Cardiac muscle cell (in vitro differentiated cells and primary cell): ENCODE results near the gene HOXA3. TPM values are rescaled to one million over a fixed set of nuclear protein-coding genes. Genes with fewer than 3 reads are reported as not detected.

Experiments
- DNase-seq, 2 donors: peaks; one replicate each; pipeline versions ENCODE4 v3.0.0 to v3.0.0-alpha.2; 2010 to 2017; ENCODE audit warnings: low read depth in 1 of 2, low spot score in 1 of 2
- H3K27ac ChIP-seq: fragments of 200-600 bp; sonication (generic); 2 replicates; pipeline ENCODE4 v1.5.1; 2016
- H3K27me3 ChIP-seq: fragments of 200-600 bp; sonication (generic); 2 replicates; pipeline ENCODE4 v1.6.0; 2016; ENCODE audit warnings: control low read depth
- H3K36me3 ChIP-seq: fragments of 200-600 bp; sonication (generic); 2 replicates; pipeline ENCODE4 v1.5.1; 2016; ENCODE audit warnings: control low read depth
- H3K4me1 ChIP-seq: fragments of 200-600 bp; sonication (generic); 2 replicates; pipeline ENCODE4 v1.8.1; 2017; ENCODE audit warnings: low read depth, mild to moderate bottlenecking, mixed run types
- H3K4me3 ChIP-seq: fragments of 200-600 bp; sonication (generic); 2 replicates; pipeline ENCODE4 v1.5.1; 2016; ENCODE audit warnings: mild to moderate bottlenecking
- H3K9me3 ChIP-seq: fragments of 200-600 bp; sonication (generic); 2 replicates; pipeline ENCODE4 v1.5.1; 2017; ENCODE audit warnings: low read depth, mild to moderate bottlenecking, control low read depth
- polyA plus RNA-seq: library from polyadenylated mRNA; unstranded; fragments of >200 nt; fragmentation: Nextera tagmentation; extraction: Ambion mirVana; gene quantifications from 2 replicates; pipeline ENCODE4 v1.2.1, GENCODE V29; 2016
- total RNA-seq: library from RNA; depleted of rRNA; stranded (reverse); fragments of >200 nt; gene quantifications from 2 replicates; pipeline ENCODE4 v1.2.3, GENCODE V29; 2016
- TF ChIP-seq, protein P1 (sequence below): IDR thresholded peaks from 2 replicates; pipeline ENCODE4 v1.5.1; 2012; ENCODE audit warnings: low read depth, mild to moderate bottlenecking, low read length

Gene HOXA3
- total and polyA plus RNA-seq, 2 experiments from 2014 or later: 1.4 to 9.4 TPM

DNA sequence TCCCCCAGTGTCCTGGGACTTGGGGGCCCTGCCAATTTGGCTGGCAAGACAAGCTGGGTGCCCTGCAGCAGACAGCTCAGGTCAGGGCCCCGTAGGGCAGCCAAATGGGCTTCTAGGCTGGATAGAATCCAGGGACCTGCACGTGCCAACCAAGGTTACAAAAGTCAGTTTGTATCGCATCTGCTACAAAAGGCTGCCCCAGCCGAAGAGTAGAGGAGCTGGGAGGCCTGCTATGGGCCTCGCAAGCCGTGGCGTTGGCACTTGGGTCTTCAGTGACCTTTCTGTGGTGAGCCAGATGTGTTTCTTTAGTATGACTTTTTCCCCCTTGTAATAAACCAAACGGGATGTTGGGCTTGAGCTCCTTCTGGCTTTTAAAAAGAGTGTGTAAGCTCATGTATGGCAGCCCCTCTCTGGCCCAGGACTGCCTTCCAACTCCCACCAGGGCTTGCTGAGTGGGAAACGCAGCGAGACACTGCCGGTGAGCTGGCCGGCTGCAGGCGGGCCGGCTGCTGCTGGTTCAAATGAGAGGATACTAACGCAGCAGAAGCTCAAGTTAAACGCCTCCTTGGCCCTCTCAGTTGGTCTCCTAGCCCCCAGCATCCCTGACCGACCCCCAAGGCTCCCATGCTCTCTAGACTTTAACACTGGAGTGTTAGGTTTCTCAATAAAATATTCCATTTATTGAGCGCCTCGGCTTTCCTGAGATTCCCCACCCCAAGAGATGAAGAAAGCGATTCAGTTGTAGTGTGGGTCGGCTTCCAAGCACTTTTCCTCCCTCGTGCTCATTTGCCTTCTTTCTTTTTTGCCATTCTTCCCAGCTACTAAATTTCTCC is 24.8 kb upstream of the HOXA3 start:
- Histone ChIP-seq H3K4me1 (no peaks in the 10 kb centered on the region), H3K36me3 (no peaks in the 10 kb centered on the region), H3K4me3 (no peak overlapping the region), H3K27me3 (peaks cover 100% of the 10 kb centered on the region), H3K9me3 (no peaks in the 10 kb centered on the region), H3K27ac (no peak overlapping the region)
- DNase-seq: no peak
- TF ChIP-seq, protein P1, sequence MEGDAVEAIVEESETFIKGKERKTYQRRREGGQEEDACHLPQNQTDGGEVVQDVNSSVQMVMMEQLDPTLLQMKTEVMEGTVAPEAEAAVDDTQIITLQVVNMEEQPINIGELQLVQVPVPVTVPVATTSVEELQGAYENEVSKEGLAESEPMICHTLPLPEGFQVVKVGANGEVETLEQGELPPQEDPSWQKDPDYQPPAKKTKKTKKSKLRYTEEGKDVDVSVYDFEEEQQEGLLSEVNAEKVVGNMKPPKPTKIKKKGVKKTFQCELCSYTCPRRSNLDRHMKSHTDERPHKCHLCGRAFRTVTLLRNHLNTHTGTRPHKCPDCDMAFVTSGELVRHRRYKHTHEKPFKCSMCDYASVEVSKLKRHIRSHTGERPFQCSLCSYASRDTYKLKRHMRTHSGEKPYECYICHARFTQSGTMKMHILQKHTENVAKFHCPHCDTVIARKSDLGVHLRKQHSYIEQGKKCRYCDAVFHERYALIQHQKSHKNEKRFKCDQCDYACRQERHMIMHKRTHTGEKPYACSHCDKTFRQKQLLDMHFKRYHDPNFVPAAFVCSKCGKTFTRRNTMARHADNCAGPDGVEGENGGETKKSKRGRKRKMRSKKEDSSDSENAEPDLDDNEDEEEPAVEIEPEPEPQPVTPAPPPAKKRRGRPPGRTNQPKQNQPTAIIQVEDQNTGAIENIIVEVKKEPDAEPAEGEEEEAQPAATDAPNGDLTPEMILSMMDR: no peak

DNA sequence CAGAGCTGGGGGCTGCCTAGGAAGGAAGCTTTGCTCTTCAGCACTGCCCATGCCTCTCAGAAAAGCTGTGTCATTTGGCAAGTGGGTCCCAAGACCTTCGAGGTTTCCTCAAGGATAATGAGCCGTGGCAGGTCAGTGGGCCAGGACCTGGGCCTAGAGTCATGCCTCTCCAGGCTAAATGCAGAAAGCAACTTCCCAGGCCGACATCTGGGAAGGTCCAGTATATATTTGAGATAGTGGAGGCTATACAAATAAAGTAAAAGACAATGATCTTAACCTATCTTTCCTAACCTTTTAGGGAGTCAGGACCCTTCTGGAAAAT is 24.1 kb upstream of the HOXA3 start:
- H3K27ac ChIP-seq: no peak overlapping the region
- H3K9me3 ChIP-seq: no peaks in the 10 kb centered on the region
- no peak for DNase-seq
- TF ChIP-seq, protein P1: no peak
- H3K27me3 ChIP-seq: peaks cover 100% of the 10 kb centered on the region
- H3K36me3 ChIP-seq: no peaks in the 10 kb centered on the region
- H3K4me3 ChIP-seq: no peak overlapping the region
- H3K4me1 ChIP-seq: no peaks in the 10 kb centered on the region

DNA sequence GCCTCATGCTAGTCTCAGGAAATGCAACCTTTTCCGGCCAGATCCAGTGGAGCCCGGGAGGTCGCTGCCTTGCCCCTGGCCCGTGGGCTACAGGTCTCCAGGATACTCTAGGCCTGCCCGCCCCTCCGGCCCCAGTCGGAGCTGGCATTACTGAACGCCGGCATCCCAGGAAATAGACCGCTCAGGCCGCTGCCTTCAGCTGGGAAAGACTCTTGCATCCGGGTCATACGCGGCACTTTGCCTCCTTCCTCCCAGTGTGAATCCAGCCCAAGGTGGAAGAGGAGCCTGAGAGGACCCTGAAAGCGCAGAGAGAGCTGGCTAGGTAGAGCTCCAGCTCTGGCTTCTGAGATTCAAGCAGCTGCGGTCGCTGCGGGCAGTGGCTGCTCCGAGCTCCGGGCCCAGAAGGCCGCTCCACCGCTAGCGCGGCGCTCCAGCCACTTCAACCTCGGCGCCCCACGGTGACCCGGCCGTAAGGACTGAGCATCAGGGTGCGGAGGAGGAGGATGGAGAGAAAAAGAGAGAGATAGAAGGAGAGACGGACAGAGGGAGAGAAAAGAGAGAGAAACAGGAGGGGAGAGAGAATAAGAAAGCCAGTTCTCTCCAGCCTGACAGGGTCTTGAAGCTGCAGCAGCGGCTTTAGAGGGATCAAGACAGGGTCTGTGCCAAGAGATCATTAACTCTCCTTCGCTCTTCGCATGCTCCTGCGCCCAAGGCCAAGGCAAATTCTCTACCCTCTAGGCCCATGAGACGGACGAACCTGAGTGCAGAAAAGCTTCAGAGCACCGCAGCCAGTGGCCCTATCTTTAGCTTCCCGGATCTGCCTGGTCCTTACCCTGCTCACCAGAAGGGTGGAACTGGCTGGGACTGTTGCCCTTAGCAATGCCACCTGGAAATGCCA is 23.5 kb upstream of the HOXA3 start:
- H3K4me1 ChIP-seq: no peaks in the 10 kb centered on the region

DNA sequence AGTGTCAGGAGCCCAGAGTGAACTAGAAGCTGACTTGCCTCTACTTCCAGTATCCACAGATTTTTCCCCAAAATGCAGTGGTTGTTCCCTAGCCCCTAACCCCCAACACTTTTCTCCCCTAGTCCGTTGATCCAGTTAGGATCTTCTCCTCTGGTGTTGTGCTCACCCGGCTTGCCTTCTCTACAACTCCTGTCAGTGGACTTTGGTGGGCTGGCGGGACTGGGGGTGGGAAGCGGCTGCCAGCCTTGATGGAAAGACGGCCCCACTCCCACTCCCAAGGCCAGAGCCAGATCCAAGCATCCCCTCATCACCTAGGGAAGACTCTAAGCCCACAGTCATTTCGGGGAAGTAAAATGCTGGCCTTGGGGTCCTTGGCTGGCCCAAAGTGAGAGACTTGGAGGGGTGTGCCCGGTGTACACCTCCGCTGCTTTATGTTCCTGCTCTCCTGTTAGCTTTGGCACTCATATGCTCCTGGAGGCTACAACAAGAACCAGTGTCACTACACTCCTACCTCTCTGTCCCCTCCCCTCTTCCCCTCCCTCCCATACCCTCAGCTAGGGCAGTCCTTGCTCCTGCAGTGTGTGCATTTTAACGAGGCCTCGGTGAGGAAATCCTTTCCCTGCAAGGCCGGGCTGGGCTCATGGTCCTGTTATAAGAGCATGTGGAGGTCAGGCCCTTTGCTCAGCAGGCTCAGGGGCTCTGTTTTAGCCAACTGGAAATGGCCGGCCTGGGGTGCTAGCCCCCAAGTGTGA is 22.7 kb upstream of the HOXA3 start:
- no peak for DNase-seq
- TF ChIP-seq, protein P1: no peak
- Histone ChIP-seq H3K9me3 (no peaks in the 10 kb centered on the region), H3K27me3 (peaks cover 100% of the 10 kb centered on the region), H3K4me3 (no peak overlapping the region), H3K27ac (no peak overlapping the region), H3K4me1 (no peaks in the 10 kb centered on the region), H3K36me3 (no peaks in the 10 kb centered on the region)

More for the DNA sequence above, 23.5 kb upstream of the HOXA3 start:
- Histone ChIP-seq H3K36me3 (no peaks in the 10 kb centered on the region), H3K27me3 (peaks cover 100% of the 10 kb centered on the region), H3K4me3 (no peak overlapping the region), H3K9me3 (no peaks in the 10 kb centered on the region), H3K27ac (no peak overlapping the region)
- DNase-seq: no peak
- TF ChIP-seq, protein P1: no peak
